22Rv1 (cell line): Measurements from ENCODE around the gene STK40.

Experiments
- H3K27ac ChIP-seq: fragments of 450-650 bp; 2 replicates; pipeline ENCODE4 v1.5.1; 2017
- CTCF ChIP-seq: fragments of 450-650 bp; IDR thresholded peaks from 2 replicates; pipeline ENCODE4 v1.5.1; 2017; ENCODE audit warnings: mild to moderate bottlenecking
- ZFX ChIP-seq: fragments of 450-650 bp; IDR thresholded peaks from 2 replicates; pipeline ENCODE4 v1.6.1; 2017; ENCODE audit warnings: antibody characterized with exemption, borderline replicate concordance

The STK40 gene

GRCh38 chr1:36419569-36419968 is 33.8 kb upstream of the STK40 start:
- TF ChIP-seq ZFX (no peak), CTCF (no peak)
- H3K27ac ChIP-seq = no peak overlapping the region

- no peak overlapping the region for H3K27ac ChIP-seq
- TF ChIP-seq CTCF (no peak), ZFX (no peak)
Observed at GRCh38 chr1:36419140-36419539, 33.4 kb upstream of the STK40 start.

GRCh38 chr1:36417931-36418330 is 32.2 kb upstream of the STK40 start:
- no peak overlapping the region for H3K27ac ChIP-seq
- no peak for TF ChIP-seq ZFX
- no peak for TF ChIP-seq CTCF

- TF ChIP-seq ZFX (no peak), CTCF (no peak)
- H3K27ac ChIP-seq = no peak overlapping the region
Observed at GRCh38 chr1:36415661-36416326, 30.1 kb upstream of the STK40 start.

- no peak overlapping the region for H3K27ac ChIP-seq
- no peak for TF ChIP-seq CTCF
Observed at GRCh38 chr1:36414384-36414783, 28.7 kb upstream of the STK40 start.

- H3K27ac ChIP-seq = no peak overlapping the region
- no peak for TF ChIP-seq CTCF
- no peak for TF ChIP-seq ZFX
Observed at GRCh38 chr1:36411674-36412648, 26.2 kb upstream of the STK40 start.

- no peak for TF ChIP-seq ZFX
- no peak for TF ChIP-seq CTCF
- H3K27ac ChIP-seq = no peak overlapping the region
Observed at GRCh38 chr1:36408479-36408878, 22.8 kb upstream of the STK40 start.
